Measurements from ENCODE around the gene OR7G3. TPM values are rescaled to one million over a fixed set of nuclear protein-coding genes. Genes with fewer than 3 reads are reported as not detected.

The OR7G3 gene
- total RNA-seq, 1 donor from 2014 or later, result not detected

DNA sequence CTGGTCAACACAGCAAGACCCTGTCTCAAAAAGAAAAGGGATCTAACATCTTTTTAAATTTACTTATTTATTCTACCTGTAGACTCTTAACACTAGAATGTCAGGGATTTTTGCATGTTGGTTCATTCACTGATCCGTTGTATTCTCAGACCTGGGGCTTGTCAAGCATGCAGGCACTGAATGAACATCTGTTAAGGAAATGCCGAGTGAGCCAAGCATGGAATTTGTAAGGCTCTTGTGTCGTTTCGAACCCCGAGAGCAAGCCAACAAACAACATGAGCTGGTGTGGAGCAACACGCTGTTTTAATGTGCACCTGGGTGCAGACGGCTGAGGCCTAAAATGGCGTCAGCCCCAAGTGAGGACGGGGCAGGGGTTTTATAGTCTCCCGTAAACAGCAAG lies 49.8 kb downstream of the OR7G3 start:
- no peak for DNase-seq (ENCODE audit: extremely low spot score, unreplicated experiment)
- Mint-ChIP-seq H3K4me3 (no peak overlapping the region), H3K27ac (no peak overlapping the region), H3K9me3 (no peaks in the 10 kb centered on the region), H3K36me3 (no peaks in the 10 kb centered on the region), H3K27me3 (no peaks in the 10 kb centered on the region), H3K4me1 (ENCODE audit: unreplicated experiment) (peaks cover 28% of the 10 kb centered on the region)
- TF ChIP-seq CTCF (conservative IDR thresholded peaks at IDR 0.05), result no peak

Other genes with a start within 250 kb of the OR7G3 start
- 119 and 342 TPM in 2 replicates for gene MUC16, start 116.5 kb downstream of the OR7G3 start, total RNA-seq (ENCODE audit: low replicate concordance)
- 0.31 TPM in 1 of 2 replicates, not detected in the other for gene OR1M1, start 39.9 kb downstream of the OR7G3 start, total RNA-seq (ENCODE audit: low replicate concordance)
- gene OR7G2, start 19.5 kb downstream of the OR7G3 start, total RNA-seq (ENCODE audit: low replicate concordance), result 0.10 TPM in 1 of 2 replicates, not detected in the other
- not detected in 2 replicates for gene OR7G1, start 11.2 kb downstream of the OR7G3 start, total RNA-seq (ENCODE audit: low replicate concordance)
- 40.3 and 40.5 TPM in 2 replicates for gene ZNF317, start 13.4 kb upstream of the OR7G3 start, total RNA-seq (ENCODE audit: low replicate concordance)
- 0.57 and 1.3 TPM in 2 replicates for gene OR7D2, start 52.0 kb upstream of the OR7G3 start, total RNA-seq (ENCODE audit: low replicate concordance)
- not detected in 2 replicates for gene OR7D4, start 92.6 kb upstream of the OR7G3 start, total RNA-seq (ENCODE audit: low replicate concordance)
- not detected in 2 replicates for gene OR7E24, start 124.0 kb upstream of the OR7G3 start, total RNA-seq (ENCODE audit: low replicate concordance)
- 6.0 and 7.3 TPM in 2 replicates for gene ZNF699, start 182.9 kb upstream of the OR7G3 start, total RNA-seq (ENCODE audit: low replicate concordance)
- 19.6 and 33.2 TPM in 2 replicates for gene ZNF559, start 197.2 kb upstream of the OR7G3 start, total RNA-seq (ENCODE audit: low replicate concordance)
- 4.1 and 10.6 TPM in 2 replicates for gene ZNF177, start 236.1 kb upstream of the OR7G3 start, total RNA-seq (ENCODE audit: low replicate concordance)